ENCODE measurements around the gene MUC15. TPM values are rescaled to one million over a fixed set of nuclear protein-coding genes. Genes with fewer than 3 reads are reported as not detected.
"Not testable (repeated sequence)": the region's sequence is repeated elsewhere in the genome, so short reads cannot be mapped to it uniquely, and the experiment has no call there.

Gene MUC15
- total RNA-seq, 6 experiments from 2014 or later: not detected

DNA sequence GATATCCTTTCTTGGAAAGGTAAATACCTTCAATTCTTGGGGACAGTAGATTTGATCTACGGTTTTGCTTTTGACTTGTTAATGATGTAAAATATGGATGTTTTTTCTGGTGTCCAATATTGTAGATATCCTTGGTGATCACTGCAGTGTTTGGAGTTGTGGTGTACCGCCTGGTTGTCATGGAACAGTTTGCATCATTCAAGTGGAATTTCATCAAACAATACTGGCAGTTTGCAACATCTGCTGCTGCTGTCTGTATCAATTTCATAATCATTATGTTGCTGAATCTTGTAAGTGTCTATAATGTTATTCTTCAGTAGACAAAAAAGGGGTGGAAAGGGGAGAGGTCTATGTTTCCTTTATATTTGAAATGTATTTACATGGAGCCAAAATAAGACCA, 27.4 kb upstream of the MUC15 start:
- H3K27me3 ChIP-seq: no peaks in the 10 kb centered on the region
- intact Hi-C loops (cut with DNase I): no loop called here
- no peaks in the 10 kb centered on the region for H3K9me3 ChIP-seq
- ATAC-seq (no peak), DNase-seq (no peak)
- H3K36me3 ChIP-seq: no peaks in the 10 kb centered on the region
- H3K4me1 ChIP-seq: no peaks in the 10 kb centered on the region
- H3K27ac ChIP-seq: no peak overlapping the region
- TF ChIP-seq POLR2A (IDR thresholded peaks at IDR 0.05): no peak
- TF ChIP-seq, protein P1, sequence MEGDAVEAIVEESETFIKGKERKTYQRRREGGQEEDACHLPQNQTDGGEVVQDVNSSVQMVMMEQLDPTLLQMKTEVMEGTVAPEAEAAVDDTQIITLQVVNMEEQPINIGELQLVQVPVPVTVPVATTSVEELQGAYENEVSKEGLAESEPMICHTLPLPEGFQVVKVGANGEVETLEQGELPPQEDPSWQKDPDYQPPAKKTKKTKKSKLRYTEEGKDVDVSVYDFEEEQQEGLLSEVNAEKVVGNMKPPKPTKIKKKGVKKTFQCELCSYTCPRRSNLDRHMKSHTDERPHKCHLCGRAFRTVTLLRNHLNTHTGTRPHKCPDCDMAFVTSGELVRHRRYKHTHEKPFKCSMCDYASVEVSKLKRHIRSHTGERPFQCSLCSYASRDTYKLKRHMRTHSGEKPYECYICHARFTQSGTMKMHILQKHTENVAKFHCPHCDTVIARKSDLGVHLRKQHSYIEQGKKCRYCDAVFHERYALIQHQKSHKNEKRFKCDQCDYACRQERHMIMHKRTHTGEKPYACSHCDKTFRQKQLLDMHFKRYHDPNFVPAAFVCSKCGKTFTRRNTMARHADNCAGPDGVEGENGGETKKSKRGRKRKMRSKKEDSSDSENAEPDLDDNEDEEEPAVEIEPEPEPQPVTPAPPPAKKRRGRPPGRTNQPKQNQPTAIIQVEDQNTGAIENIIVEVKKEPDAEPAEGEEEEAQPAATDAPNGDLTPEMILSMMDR (IDR thresholded peaks at IDR 0.05): no peak
- WGBS (ENCODE audit: insufficient coverage, low coverage, low lambda C conversion rate, missing lambda C conversion rate): 65% methylated on average over 2 of the region's 2 CpGs
- no peak overlapping the region for H3K4me3 ChIP-seq

DNA sequence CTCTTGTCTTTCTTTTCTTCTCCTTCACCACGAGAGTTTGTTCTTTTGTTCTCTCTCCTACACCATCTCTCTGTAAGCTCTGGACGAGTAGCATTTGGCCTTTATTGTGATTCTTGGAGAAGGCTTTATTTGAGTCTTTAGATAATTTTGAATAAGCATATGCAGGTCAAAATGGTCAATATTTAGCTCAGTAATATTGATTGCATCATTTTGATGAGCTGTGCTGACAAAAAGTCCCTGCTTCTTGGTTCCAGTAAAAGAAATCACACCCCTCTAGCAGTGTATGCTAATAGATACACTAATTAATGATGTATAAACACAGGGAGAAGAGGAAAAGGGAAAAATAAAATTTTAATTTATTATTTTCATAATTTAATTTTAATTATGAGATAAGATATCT, 25.8 kb upstream of the MUC15 start:
- intact Hi-C loops (cut with DNase I): no loop called here
- H3K4me3 ChIP-seq: no peak overlapping the region
- H3K9me3 ChIP-seq: no peaks in the 10 kb centered on the region
- H3K36me3 ChIP-seq: no peaks in the 10 kb centered on the region
- TF ChIP-seq, protein P1 (IDR thresholded peaks at IDR 0.05): no peak
- no peak for TF ChIP-seq POLR2A (IDR thresholded peaks at IDR 0.05)
- DNase-seq: no peak
- 55% methylated on average over 2 of the region's 2 CpGs for WGBS (ENCODE audit: insufficient coverage, low coverage, low lambda C conversion rate, missing lambda C conversion rate)
- no peaks in the 10 kb centered on the region for H3K4me1 ChIP-seq
- H3K27me3 ChIP-seq: no peaks in the 10 kb centered on the region
- no peak overlapping the region for H3K27ac ChIP-seq
- no peak for ATAC-seq

DNA sequence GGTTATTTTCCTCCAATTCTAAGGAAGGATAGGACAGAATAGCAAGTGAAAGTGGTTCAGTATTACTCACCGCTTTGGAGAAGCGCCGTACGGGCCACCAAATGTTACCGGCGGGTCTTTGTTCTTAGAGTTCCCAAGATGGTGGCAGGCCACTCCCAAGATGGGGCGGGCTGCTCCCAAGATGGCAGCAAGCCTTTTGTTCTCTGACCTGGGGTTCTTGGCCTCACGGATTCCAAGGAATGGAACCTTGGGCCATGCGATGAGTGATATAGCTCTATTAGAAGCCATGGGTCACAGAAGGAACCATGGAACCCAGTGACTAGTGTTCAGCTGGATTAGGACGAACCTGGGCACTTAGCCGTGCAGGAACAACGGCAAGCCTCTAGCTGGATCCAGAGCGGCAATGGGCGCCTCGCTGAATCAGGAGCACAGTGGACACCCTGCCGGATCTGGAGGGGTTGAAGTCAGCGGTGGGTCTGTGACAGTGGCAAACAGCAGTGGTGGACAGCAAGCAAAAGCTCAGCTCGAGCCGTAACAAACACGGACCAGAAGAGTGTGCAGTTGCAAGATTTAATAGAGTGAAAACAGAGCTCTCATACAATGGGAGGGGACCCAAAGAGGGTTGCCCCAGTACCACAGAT, 25.1 kb upstream of the MUC15 start:
- H3K27me3 ChIP-seq; intact Hi-C loops (cut with DNase I); ATAC-seq; DNase-seq; H3K4me1 ChIP-seq; H3K9me3 ChIP-seq; H3K4me3 ChIP-seq; H3K36me3 ChIP-seq; H3K27ac ChIP-seq: not testable (repeated sequence)
- WGBS (ENCODE audit: insufficient coverage, low coverage, low lambda C conversion rate, missing lambda C conversion rate): 84% methylated on average over 9 of the region's 20 CpGs

DNA sequence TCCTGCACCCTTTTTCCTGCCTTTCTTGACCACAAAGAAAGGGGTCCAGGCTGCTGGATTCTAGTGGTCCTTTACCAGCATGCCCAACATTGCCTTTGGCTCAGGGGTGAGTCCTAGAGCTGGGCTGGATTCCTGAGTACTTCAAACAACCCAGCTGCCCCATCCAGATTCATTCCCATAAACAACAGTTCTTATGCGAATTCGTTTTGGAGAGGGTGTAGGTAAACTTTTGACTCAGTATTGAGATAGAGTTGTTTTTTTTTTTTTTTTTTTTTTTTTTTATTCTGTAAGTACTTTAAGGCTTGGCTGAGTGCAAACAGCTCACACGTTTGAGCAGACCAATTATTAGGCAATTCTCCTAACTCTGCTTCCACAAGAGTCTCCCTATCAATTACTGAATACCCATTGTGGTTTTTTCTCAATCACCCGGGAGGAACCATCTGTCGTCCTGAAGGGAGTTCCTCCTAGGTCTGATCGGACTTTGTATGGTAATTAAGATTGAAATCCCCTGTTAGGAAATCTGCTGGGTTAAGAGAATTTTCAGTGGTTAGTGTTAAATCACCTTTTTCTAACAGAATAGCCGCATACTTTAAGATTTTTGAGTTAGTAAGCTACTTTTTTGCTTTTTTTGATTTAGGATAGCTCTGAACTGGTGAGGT, 23.3 kb upstream of the MUC15 start:
- H3K27ac ChIP-seq; H3K4me3 ChIP-seq; DNase-seq; H3K27me3 ChIP-seq; H3K9me3 ChIP-seq; H3K4me1 ChIP-seq; intact Hi-C loops (cut with DNase I); ATAC-seq; H3K36me3 ChIP-seq: not testable (repeated sequence)
- 39% methylated on average over 7 of the region's 7 CpGs for WGBS (ENCODE audit: insufficient coverage, low coverage, low lambda C conversion rate, missing lambda C conversion rate)

DNA sequence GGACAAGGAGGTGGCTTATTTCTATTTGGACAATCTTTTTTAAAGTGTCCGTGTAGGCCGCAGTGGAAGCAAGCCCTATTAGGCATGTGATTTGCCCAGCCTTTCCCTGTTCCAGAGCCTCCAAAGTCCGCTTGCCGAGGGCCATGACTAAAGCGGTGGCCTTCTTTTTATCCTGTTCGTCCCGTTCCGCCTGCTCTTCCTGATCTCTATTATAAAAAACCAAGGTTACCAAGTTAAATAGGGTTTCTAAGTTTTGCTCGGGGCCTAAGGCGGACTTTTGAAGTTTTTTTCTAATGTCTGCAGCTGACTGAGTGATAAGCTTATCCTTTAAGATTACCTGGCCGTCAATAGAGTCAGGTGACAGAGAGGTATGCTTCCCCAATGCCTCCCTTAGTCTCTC, 21.6 kb upstream of the MUC15 start:
- ATAC-seq (no peak), DNase-seq (no peak)
- intact Hi-C loops (cut with DNase I): no loop called here

More for the DNA sequence above, 21.6 kb upstream of the MUC15 start:
- WGBS (ENCODE audit: insufficient coverage, low coverage, low lambda C conversion rate, missing lambda C conversion rate): 67% methylated on average over 11 of the region's 11 CpGs
- no peak overlapping the region for H3K4me3 ChIP-seq
- H3K36me3 ChIP-seq: no peaks in the 10 kb centered on the region
- H3K4me1 ChIP-seq: no peaks in the 10 kb centered on the region
- H3K27ac ChIP-seq: no peak overlapping the region
- no peaks in the 10 kb centered on the region for H3K27me3 ChIP-seq
- no peaks in the 10 kb centered on the region for H3K9me3 ChIP-seq
- no peak for TF ChIP-seq POLR2A (IDR thresholded peaks at IDR 0.05)
- TF ChIP-seq, protein P1 (IDR thresholded peaks at IDR 0.05): no peak

Measured in right lobe of liver (tissue), 6 donors.